HepG2 (cell line): ENCODE data around the gene RPP21.

Source experiments
- BRF2 ChIP-seq: sonication (generic); formaldehyde crosslinking; IDR thresholded peaks from 2 replicates; pipeline ENCODE4 v1.8.1; 2022; ENCODE audit warnings: mild to moderate bottlenecking, missing genetic modification reagents
- FOXP1 ChIP-seq, 2 experiments: fragments of 450-650 bp in 1 of 2; IDR thresholded peaks; 2 replicates each; pipeline ENCODE4 v1.6.1; 2017 to 2018; ENCODE audit warnings: antibody characterized with exemption in 1 of 2
- GABPA ChIP-seq, 2 experiments: IDR thresholded peaks; 2 replicates each; pipeline ENCODE4 v1.6.1; 2011 to 2016; ENCODE audit warnings: low read depth in 2 of 2, low read length in 1 of 2, missing biosample characterization in 1 of 2, missing genetic modification characterization in 1 of 2
- PRDM15 ChIP-seq: sonication (generic); formaldehyde crosslinking; IDR thresholded peaks from 2 replicates; pipeline ENCODE4 v1.4.0; 2020; ENCODE audit warnings: missing genetic modification reagents
- RELA ChIP-seq: sonication (generic); formaldehyde crosslinking; IDR thresholded peaks from 2 replicates; pipeline ENCODE4 v1.4.0; 2020; ENCODE audit warnings: missing genetic modification reagents
- TRIM22 ChIP-seq: fragments of 450-650 bp; IDR thresholded peaks from 2 replicates; pipeline ENCODE4 v1.6.1; 2017
- ZNF274 ChIP-seq: sonication (generic); formaldehyde crosslinking; IDR thresholded peaks from 2 replicates; pipeline ENCODE4 v1.5.1; 2020; ENCODE audit warnings: mild to moderate bottlenecking, missing genetic modification reagents
- ZZZ3 ChIP-seq: sonication (generic); formaldehyde crosslinking; IDR thresholded peaks from 2 replicates; pipeline ENCODE4 v1.4.0; 2020; ENCODE audit warnings: missing genetic modification reagents, mild to moderate bottlenecking, borderline replicate concordance
- TF ChIP-seq, protein P1 (sequence below): sonication (generic); formaldehyde crosslinking; IDR thresholded peaks from 2 replicates; pipeline ENCODE4 v1.5.0; 2020; ENCODE audit warnings: mild to moderate bottlenecking, missing genetic modification reagents, moderate library complexity

GRCh38 chr6:30361661-30362060 is 16.7 kb downstream of the RPP21 start:
- TF ChIP-seq BRF2 (CRISPR knock-in tag) (no peak), FOXP1 (IDR thresholded peaks at IDR 0.05) (no peak), FOXP1 (CRISPR knock-in tag; IDR thresholded peaks at IDR 0.05) (no peak), ZNF274 (CRISPR knock-in tag) (no peak), GABPA (IDR thresholded peaks at IDR 0.05; ENCODE audit: low read depth, low read length) (no peak), GABPA (CRISPR knock-in tag; IDR thresholded peaks at IDR 0.05; ENCODE audit: low read depth) (no peak), TRIM22 (no peak), RELA (CRISPR knock-in tag) (no peak), PRDM15 (CRISPR knock-in tag) (no peak), ZZZ3 (CRISPR knock-in tag) (no peak)
- TF ChIP-seq, protein P1, sequence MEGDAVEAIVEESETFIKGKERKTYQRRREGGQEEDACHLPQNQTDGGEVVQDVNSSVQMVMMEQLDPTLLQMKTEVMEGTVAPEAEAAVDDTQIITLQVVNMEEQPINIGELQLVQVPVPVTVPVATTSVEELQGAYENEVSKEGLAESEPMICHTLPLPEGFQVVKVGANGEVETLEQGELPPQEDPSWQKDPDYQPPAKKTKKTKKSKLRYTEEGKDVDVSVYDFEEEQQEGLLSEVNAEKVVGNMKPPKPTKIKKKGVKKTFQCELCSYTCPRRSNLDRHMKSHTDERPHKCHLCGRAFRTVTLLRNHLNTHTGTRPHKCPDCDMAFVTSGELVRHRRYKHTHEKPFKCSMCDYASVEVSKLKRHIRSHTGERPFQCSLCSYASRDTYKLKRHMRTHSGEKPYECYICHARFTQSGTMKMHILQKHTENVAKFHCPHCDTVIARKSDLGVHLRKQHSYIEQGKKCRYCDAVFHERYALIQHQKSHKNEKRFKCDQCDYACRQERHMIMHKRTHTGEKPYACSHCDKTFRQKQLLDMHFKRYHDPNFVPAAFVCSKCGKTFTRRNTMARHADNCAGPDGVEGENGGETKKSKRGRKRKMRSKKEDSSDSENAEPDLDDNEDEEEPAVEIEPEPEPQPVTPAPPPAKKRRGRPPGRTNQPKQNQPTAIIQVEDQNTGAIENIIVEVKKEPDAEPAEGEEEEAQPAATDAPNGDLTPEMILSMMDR = no peak
